Immature natural killer cell (primary cell): ENCODE results near the gene RAMACL. TPM values are rescaled to one million over a fixed set of nuclear protein-coding genes. Genes with fewer than 3 reads are reported as not detected.

Experiments
- DNase-seq, 3 donors: peaks; one replicate each; pipeline ENCODE4 v3.0.0; 2022; ENCODE audit warnings: mixed read lengths in 1 of 3
- H3K27ac Mint-ChIP-seq, 6 donors: one replicate each; pipeline ENCODE4 v1.8.0; 2020; ENCODE audit warnings: mixed read lengths in 6 of 6, mild to moderate bottlenecking in 5 of 6, inconsistent platforms in 4 of 6, moderate library complexity in 3 of 6
- H3K27me3 Mint-ChIP-seq, 3 donors: one replicate each; pipeline ENCODE4 v1.8.0; 2020 to 2021; ENCODE audit warnings: low read depth in 3 of 3, mild to moderate bottlenecking in 3 of 3, mixed read lengths in 3 of 3, moderate library complexity in 3 of 3, inconsistent platforms in 1 of 3
- H3K36me3 Mint-ChIP-seq, 3 donors: one replicate each; pipeline ENCODE4 v1.8.0; 2020; ENCODE audit warnings: mixed read lengths in 3 of 3, inconsistent platforms in 2 of 3, mild to moderate bottlenecking in 2 of 3
- H3K4me1 Mint-ChIP-seq, 2 donors: one replicate each; pipeline ENCODE4 v1.8.0; 2020; ENCODE audit warnings: inconsistent platforms in 2 of 2, mild to moderate bottlenecking in 2 of 2, mixed read lengths in 2 of 2, moderate library complexity in 1 of 2
- H3K4me3 Mint-ChIP-seq, 5 donors: one replicate each; pipeline ENCODE4 v1.8.0; 2020; ENCODE audit warnings: mild to moderate bottlenecking in 5 of 5, mixed read lengths in 5 of 5, inconsistent platforms in 3 of 5, moderate library complexity in 3 of 5
- H3K9me3 Mint-ChIP-seq, 6 donors: one replicate each; pipeline ENCODE4 v1.8.0; 2020; ENCODE audit warnings: mild to moderate bottlenecking in 6 of 6, mixed read lengths in 6 of 6, inconsistent platforms in 4 of 6, moderate library complexity in 3 of 6
- polyA plus RNA-seq, 3 donors: library from polyadenylated mRNA; unstranded; fragments of 300-500 nt; fragmentation: Illumina TruSeq; gene quantifications; one replicate each; pipeline ENCODE4 v1.2.3, GENCODE V29; 2021

The RAMACL gene
- polyA plus RNA-seq, 3 donors from 2014 or later = 0.18 to 0.58 (median 0.38) TPM

GRCh38 chr6:166612471-166612881 lies 26.0 kb upstream of the RAMACL start:
- Mint-ChIP-seq H3K9me3 (no peaks in the 10 kb centered on the region), H3K27ac (no peak overlapping the region), H3K4me1 (no peaks in the 10 kb centered on the region), H3K27me3 (peaks cover 0 to 3% (median 3%) of the 10 kb centered on the region in 3 donors), H3K4me3 (no peak overlapping the region), H3K36me3 (peaks cover 0 to 4% (median 3%) of the 10 kb centered on the region in 3 donors)
- no peak for DNase-seq

- DNase-seq = no peak
- H3K27ac Mint-ChIP-seq = no peak overlapping the region
- no peaks in the 10 kb centered on the region for H3K4me1 Mint-ChIP-seq
- no peak overlapping the region for H3K4me3 Mint-ChIP-seq
- no peaks in the 10 kb centered on the region for H3K9me3 Mint-ChIP-seq
- H3K36me3 Mint-ChIP-seq = peaks cover 0 to 4% (median 3%) of the 10 kb centered on the region in 3 donors
- peaks cover 0 to 3% (median 3%) of the 10 kb centered on the region in 3 donors for H3K27me3 Mint-ChIP-seq
Observed at GRCh38 chr6:166611631-166612030, 25.2 kb upstream of the RAMACL start.

GRCh38 chr6:166610069-166610468 lies 23.6 kb upstream of the RAMACL start:
- Mint-ChIP-seq H3K27me3 (peaks cover 0 to 7% (median 3%) of the 10 kb centered on the region in 3 donors), H3K27ac (no peak overlapping the region), H3K4me1 (no peaks in the 10 kb centered on the region), H3K9me3 (no peaks in the 10 kb centered on the region), H3K36me3 (peaks cover 0 to 4% (median 1%) of the 10 kb centered on the region in 3 donors), H3K4me3 (no peak overlapping the region)
- no peak for DNase-seq

DNA sequence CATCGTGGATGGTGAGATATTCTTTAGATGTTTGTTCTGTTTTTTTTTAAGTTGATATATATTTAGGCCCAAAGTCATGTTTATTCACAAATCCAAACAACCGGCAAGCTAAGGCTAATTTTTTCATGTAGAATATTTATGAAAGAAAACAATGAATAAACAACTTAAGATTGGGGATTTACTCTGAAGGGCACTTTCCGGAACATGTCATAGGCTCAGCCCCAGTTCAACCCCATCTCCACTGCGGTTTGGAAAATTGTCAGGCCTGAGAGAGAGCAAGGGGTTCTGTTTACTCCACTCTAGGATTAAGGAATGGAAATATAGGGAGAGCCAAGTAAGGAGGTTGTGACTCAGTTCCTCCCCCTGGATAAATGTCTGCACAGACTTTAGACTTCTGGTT lies 22.3 kb upstream of the RAMACL start:
- Mint-ChIP-seq H3K9me3 (no peaks in the 10 kb centered on the region), H3K27me3 (peaks cover 0 to 7% (median 3%) of the 10 kb centered on the region in 3 donors), H3K4me1 (no peaks in the 10 kb centered on the region), H3K4me3 (no peak overlapping the region), H3K27ac (no peak overlapping the region), H3K36me3 (no peaks in the 10 kb centered on the region)
- no peak for DNase-seq

DNA sequence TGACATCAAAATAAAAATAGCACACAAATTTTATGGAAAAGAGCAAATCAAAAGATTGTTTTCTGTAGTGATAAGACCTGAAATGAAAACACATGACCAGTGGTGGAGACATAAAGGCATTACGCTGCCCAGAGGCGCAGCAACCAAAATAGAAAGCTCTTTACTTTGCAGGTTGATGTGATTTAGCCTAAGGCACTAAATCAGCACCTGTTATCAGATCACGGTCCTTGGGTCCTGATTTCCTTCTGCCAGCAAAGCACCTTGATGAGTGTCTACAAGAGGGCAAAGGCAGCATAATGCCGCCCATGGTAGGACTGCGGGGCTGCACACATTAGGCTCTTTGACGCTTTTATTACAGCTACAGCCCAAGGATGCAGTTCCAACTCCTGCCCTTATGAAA lies 19.3 kb upstream of the RAMACL start:
- Mint-ChIP-seq H3K36me3 (no peaks in the 10 kb centered on the region), H3K9me3 (no peaks in the 10 kb centered on the region), H3K4me1 (no peaks in the 10 kb centered on the region), H3K27ac (no peak overlapping the region), H3K4me3 (no peak overlapping the region), H3K27me3 (peaks cover 0 to 13% (median 2%) of the 10 kb centered on the region in 3 donors)
- DNase-seq = no peak

DNA sequence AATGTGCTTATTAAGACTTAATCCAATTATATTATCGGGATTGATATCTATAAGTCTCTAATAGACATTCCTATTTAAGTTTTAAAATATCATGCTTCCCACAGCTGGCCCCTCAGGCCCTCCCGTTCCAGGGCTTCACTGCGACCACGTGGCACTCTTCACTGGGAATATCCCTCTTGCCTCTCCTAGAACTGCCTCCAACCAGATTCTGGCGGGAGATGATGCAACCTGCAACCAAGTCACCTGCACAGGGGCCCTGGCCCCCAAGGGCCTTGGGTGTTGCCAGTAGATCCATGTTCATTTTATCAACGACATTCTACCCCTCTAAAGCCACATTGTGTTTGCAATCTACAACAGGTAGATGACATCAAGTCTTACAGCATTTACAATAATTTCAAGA lies 18.4 kb upstream of the RAMACL start:
- no peak overlapping the region for H3K4me3 Mint-ChIP-seq
- no peak overlapping the region for H3K27ac Mint-ChIP-seq
- H3K9me3 Mint-ChIP-seq = no peaks in the 10 kb centered on the region
- H3K36me3 Mint-ChIP-seq = no peaks in the 10 kb centered on the region
- no peaks in the 10 kb centered on the region for H3K4me1 Mint-ChIP-seq
- DNase-seq = no peak
- peaks cover 0 to 14% (median 2%) of the 10 kb centered on the region in 3 donors for H3K27me3 Mint-ChIP-seq

GRCh38 chr6:166604328-166604727 lies 17.9 kb upstream of the RAMACL start:
- Mint-ChIP-seq H3K9me3 (no peaks in the 10 kb centered on the region), H3K36me3 (no peaks in the 10 kb centered on the region), H3K4me1 (no peaks in the 10 kb centered on the region), H3K27me3 (peaks cover 0 to 14% (median 2%) of the 10 kb centered on the region in 3 donors), H3K27ac (no peak overlapping the region), H3K4me3 (no peak overlapping the region)
- DNase-seq = no peak

DNA sequence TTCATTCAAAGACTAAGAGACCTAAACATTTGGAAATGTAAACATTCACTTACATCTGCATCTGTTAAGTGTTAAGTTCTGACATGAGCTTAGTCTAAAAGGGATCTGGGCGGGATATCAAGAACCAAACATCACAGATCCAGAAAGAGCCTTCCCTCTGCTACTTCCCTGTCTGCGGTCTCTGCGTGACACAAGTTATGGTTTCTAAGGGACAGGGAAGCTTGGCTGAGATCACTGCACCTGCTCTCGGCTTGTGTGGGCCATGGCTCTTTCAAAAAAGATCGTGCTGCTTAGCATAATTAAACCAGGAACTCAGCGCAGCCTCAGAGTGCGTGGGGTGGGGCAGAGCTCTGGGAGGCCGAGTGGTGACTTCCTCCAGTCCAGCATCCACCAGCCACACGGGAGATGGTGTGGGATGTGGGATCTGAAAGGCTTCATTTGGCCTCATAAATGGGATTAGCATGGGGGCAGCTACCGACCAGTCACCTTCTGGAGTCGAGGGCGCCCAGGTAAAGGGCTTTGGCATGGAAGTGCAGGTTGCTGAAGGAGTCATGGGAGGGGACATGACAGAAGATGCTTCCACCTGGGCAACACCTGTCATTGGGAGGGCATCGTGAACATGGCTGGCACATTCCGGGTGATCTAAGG lies 16.7 kb upstream of the RAMACL start:
- DNase-seq = no peak
- no peak overlapping the region for H3K27ac Mint-ChIP-seq
- H3K4me1 Mint-ChIP-seq = no peaks in the 10 kb centered on the region
- no peaks in the 10 kb centered on the region for H3K9me3 Mint-ChIP-seq
- no peak overlapping the region for H3K4me3 Mint-ChIP-seq
- H3K27me3 Mint-ChIP-seq = peaks cover 0 to 14% (median 2%) of the 10 kb centered on the region in 3 donors
- H3K36me3 Mint-ChIP-seq = peaks cover 0 to 3% (median 0%) of the 10 kb centered on the region in 3 donors

GRCh38 chr6:166601956-166602355 lies 15.5 kb upstream of the RAMACL start:
- Mint-ChIP-seq H3K36me3 (peaks cover 0 to 3% (median 0%) of the 10 kb centered on the region in 3 donors), H3K4me1 (no peaks in the 10 kb centered on the region), H3K27me3 (peaks cover 0 to 14% (median 4%) of the 10 kb centered on the region in 3 donors), H3K9me3 (no peaks in the 10 kb centered on the region), H3K4me3 (no peak overlapping the region), H3K27ac (no peak overlapping the region)
- no peak for DNase-seq

DNA sequence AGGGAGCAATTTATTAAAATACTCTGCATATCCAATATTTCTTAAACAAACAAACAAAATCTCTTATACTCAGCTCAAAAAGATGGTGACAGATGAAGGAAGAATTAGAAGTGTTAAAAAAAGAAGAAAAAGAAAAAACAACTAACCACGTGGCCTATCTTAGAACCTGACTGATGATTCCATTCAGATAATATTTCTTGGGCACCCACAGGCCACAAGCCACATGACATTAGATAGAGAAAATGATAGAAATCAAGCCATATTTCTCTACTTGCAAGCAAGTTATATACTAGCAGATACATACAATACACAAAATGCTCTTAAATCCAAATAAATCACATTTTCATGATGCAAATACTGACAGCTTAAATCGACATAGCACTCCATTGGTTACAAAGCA lies 14.5 kb upstream of the RAMACL start:
- Mint-ChIP-seq H3K9me3 (no peaks in the 10 kb centered on the region), H3K27ac (no peak overlapping the region), H3K4me1 (no peaks in the 10 kb centered on the region), H3K27me3 (peaks cover 0 to 14% (median 4%) of the 10 kb centered on the region in 3 donors), H3K36me3 (peaks cover 0 to 3% (median 0%) of the 10 kb centered on the region in 3 donors), H3K4me3 (no peak overlapping the region)
- no peak for DNase-seq

GRCh38 chr6:166599205-166599604 lies 12.7 kb upstream of the RAMACL start:
- Mint-ChIP-seq H3K27ac (no peak overlapping the region), H3K27me3 (peaks cover 0 to 11% (median 4%) of the 10 kb centered on the region in 3 donors), H3K9me3 (no peaks in the 10 kb centered on the region), H3K4me3 (no peak overlapping the region), H3K4me1 (no peaks in the 10 kb centered on the region), H3K36me3 (peaks cover 0 to 6% (median 0%) of the 10 kb centered on the region in 3 donors)
- DNase-seq = no peak

DNA sequence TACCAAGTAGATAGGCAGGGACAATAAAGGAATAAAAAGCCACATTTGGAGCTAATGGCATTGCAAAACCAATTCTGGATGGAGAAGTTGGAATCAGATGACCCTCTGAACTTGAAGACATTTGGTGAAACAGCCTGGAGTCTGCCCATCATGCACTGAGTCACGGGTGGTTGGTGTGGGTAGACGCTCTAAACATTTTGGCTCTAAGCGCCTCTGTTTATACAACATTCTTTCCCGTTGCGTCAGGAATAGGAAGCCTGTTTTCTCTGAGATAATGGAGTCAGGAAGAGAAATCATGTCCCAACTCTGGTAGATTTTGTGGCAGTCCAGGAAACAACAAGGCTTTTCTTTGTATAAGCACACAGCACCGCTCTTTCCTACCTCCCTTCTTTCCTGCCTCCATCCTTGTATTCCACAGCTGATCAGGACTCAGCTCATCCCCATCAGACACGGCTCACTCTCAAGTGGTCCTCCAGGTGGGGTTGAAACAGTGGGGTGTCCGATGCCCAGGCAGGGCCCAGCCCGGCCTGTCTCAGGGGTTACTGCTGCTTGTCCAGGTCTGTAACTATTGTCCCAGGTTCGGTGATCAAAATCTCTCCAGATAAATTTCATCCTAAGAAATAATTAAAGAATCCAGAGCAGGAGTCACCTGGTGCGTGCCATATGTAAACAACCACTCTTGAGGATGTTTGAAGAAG lies 12.1 kb upstream of the RAMACL start:
- Mint-ChIP-seq H3K4me3 (no peak overlapping the region), H3K4me1 (no peaks in the 10 kb centered on the region), H3K36me3 (peaks cover 0 to 6% (median 0%) of the 10 kb centered on the region in 3 donors), H3K27ac (no peak overlapping the region), H3K27me3 (peaks cover 0 to 11% (median 4%) of the 10 kb centered on the region in 3 donors), H3K9me3 (no peaks in the 10 kb centered on the region)
- DNase-seq = no peak

DNA sequence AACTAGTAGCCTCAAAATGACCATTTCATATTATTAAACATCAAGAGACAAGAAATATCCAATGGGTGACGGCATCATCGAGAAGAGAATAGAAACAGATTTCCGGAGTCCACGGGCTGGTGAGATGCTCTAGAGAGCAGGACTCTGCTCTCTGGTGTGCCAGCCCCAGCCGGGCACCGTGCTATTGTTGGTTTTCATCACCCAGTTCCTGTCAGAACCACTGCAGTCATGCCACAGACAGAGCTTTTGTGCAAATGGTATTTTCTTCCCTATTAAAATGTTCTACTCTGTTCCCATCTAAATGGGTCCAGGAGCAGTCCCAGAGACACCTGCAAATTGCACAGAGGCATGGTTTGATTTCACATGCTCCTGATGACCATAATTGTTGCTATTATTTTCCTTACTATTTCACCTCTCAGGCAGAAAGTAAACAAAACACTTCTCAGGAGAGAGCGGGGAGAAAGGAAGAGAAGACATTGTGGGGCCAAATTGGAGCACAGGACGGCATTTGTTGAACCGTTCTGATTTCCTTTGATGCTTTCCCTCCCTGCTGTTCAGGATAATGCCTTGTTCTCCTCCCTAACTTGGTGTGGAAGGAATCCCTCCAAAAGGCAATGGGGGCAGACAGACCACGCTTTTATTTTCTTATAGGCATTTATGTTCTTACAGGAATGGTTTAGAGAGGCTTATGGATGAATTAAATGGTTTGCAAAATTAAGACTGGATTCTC lies 11.4 kb upstream of the RAMACL start:
- no peak for DNase-seq
- H3K27me3 Mint-ChIP-seq = peaks cover 0 to 6% (median 5%) of the 10 kb centered on the region in 3 donors
- H3K27ac Mint-ChIP-seq = no peak overlapping the region
- H3K36me3 Mint-ChIP-seq = peaks cover 0 to 6% (median 0%) of the 10 kb centered on the region in 3 donors
- H3K4me1 Mint-ChIP-seq = peaks cover 2 to 3% of the 10 kb centered on the region in 2 donors
- no peak overlapping the region for H3K4me3 Mint-ChIP-seq
- no peaks in the 10 kb centered on the region for H3K9me3 Mint-ChIP-seq
